OCI-M2 (cell line): ENCODE measurements around the gene PGAM1.
A peak's percentile ranks its signal among the peaks of the same experiment; 100 is the strongest.
"Not testable (repeated sequence)": the region's sequence is repeated elsewhere in the genome, so short reads cannot be mapped to it uniquely, and the experiment has no call there.

Source experiments
- DNase-seq: peaks from one replicate; lab custom pipeline; 2025; ENCODE audit not compliant: unreplicated experiment; lab: John Stamatoyannopoulos, UW

The PGAM1 gene

DNA sequence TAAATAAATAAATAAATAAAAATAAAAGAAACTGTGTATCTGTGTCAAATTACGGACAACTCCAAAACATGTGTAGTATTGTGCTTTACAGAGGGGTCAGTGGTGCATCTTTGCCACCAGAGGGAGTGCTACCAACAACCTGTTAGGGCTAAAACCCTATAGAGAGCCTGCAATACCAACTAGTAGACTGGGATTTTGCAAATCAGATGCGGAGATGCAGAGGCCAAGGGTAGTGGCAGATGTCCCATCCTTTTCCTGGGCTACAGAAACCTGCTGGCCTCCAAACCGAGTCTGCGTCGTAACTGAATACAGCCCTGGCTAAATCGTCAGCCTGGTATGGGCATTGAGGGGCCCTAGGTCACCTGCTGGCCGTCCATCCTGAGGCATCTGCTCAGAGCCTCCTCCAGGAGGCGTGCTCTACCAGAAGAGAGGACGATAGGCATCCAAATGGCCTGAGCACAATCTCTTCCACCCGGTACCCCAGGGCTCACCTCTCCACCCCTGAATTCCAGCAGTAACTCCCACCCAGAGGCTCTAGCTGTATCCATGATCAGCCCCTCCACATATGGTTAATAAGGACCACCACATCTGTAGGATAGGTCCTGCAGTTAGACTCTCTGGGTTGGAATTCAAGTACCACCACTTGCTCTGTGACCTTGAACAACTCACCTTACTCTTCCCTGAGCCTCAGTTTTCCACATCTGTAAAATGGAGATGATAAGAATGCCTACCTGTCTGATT lies 18.6 kb upstream of the PGAM1 start:
- DNase-seq, result peak; percentile 80

DNA sequence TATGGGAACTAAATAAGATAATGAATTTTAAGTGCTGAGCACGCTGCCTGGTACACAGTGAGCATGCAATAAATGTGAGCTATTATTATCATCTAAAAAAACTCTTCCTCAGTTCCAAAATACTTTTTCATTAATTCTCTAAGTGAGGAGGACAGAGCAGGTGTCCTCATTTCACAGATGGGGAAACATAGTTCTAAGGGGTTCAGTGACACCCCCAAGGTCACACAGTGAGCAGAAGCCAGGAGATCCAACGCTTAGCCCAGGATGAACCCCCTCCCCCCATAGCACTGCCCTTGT lies 18.1 kb upstream of the PGAM1 start:
- no peak for DNase-seq

DNA sequence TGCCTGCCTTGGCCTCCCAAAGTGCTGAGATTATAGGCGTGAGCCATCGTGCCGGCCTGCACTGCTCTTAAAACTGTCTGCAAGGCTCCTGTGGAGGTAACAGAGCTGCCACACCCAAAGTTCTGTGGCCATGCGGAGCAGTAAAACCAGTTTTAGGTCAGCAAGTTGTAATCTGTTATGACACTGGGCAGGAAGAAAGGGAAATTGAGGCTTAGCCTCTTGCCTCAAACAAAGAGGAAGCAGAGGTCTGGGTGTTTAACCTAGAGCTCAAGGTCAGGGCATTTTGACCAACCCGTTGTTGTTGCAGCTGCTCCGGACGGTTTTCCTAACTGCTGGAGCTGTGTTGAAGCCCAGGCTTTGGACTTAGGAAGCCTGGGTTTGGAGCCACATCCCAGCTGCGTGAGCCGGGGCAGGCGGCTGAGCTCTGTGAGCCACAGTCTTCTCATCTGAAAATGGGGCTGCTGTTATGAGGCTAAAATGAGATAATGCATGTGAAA lies 17.4 kb upstream of the PGAM1 start:
- DNase-seq, result no peak

DNA sequence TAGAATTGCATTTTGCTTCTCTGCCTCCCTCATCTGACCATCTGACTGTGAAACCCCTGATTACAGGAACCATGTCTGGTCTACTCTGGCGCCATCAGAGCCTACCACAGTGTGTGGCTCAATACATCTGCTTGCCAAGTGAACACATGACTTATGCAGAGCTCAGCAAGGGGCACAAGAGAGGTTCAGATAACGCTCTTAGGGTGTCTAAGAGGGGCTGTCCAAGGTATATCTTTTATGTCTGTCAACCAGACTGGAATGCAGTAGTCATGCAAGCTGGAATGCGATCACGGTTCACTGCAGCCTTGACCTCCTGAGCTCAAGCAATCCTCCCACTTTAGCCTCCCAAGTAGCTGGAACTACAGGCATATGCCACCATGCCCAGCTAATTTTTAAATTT lies 14.6 kb upstream of the PGAM1 start:
- no peak for DNase-seq

DNA sequence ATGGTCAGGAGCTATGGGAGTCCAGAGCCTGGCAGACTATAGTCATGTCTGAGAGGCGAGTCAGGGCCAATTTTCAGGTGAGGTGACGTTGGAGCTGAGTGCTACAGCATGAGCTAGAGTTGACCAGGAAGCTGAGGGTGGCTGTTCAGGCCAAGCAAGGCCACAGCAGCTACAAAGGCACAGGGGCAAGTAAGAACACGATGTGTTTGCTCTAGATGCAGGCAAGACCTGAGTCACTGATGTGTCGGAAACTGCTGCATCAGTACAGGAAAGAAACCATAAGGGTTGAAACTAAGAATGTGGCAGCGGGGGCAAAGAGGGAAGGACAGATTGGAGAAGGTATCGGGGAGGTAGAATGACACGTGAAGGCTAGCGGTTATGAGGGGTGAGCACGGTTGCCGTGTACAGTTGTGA lies 13.1 kb upstream of the PGAM1 start:
- no peak for DNase-seq

DNA sequence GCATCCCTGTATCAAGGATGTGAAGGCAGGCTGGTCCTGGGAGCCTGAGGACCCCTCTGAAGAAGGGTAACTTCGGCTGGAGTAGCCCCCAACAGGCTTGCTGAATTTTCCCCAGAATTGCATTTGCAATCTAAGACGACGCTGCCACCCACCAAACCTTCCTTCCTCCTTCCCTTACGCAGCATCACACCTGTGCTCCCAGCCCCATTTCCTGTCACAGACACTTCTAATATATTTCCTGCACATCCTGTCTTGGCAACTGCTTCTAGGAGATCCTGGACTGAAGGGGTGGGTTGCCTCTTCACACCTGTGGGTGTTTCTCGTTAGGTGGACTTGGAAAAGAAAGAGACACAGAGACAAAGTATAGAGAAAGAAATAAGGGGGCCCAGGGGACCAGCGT lies 9.4 kb upstream of the PGAM1 start:
- DNase-seq, result no peak

DNA sequence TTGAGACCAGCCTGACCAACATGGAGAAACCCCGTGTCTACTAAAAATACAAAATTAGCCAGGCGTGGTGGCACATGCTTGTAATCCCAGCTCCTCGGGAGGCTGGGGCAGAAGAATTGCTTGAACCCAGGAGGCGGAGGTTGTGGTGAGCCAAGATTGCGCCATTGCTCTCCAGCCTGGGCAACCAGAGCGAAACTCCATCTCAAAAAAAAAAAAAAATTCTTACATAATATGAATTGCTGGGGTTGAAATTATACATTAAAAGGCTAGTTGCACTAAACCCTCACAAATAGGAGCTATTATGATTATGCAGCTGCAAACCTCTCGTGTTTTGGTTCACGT lies 2.3 kb upstream of the PGAM1 start:
- not testable (repeated sequence) for DNase-seq

DNA sequence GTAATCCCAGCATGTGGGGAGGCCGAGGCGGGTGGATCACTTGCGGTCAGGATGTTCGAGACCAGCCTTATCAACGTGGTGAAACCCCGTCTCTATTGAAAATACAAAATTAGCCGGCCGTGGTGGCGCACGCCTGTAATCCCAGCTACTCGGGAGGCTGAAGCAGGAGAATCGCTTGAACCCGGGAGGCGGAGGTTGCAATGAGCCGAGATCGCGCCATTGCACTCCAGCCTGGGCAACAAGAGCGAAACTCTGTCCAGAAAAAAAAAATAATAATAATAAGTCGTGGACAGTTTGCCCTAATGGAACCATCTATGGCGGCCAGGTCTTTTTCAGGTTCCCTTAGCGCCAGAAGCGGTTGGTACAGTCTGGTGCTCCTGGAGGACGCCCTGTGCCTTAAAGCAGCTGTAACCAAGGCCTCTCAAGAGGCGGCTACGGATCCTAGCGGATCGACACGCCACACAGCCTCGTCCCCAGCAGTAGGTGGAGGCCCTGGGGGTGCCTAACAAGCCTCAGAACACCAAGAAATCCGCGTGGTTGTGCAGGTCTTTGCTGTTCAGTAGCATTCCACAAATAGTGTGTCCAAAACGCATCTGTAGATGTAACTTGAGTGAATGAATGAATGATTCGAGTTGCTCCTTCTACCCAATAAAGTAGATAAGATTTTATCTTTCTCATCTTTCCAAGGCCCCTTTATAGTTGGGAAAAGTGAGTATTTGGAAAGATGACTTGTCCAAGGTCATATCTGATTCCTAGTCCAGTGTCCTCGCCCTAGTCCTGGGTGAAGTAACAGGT lies 982 bp downstream of the PGAM1 start:
- no peak for DNase-seq

DNA sequence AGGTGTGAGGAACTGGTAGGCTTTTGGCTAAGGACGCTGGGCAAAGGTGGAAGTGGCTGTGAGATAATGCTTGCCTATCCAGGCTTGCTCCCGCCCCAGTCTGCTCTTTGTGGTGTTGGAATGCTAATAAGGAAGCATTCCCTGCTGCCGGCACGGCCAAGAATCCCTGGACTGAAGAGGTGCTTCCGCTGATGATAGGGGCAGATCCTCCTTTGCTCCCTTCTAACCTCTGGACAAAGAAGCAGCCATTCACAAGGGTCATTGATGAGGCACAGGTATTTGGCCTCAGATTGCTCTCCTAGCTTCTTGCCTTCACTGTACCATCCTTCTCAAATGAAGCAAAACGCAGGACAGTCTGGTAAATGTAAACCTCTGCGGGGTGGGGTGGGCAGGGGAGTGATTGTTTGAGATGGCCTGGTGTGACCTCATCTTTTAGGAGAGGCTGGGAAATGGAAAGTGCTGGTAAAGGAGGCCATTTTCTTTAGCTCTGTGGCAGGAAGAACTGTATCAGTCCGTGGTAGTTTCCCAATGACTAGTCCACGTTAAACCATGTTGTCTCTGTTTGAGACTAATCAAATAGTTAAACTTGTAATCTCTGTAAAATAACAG lies 1.7 kb downstream of the PGAM1 start:
- no peak for DNase-seq

DNA sequence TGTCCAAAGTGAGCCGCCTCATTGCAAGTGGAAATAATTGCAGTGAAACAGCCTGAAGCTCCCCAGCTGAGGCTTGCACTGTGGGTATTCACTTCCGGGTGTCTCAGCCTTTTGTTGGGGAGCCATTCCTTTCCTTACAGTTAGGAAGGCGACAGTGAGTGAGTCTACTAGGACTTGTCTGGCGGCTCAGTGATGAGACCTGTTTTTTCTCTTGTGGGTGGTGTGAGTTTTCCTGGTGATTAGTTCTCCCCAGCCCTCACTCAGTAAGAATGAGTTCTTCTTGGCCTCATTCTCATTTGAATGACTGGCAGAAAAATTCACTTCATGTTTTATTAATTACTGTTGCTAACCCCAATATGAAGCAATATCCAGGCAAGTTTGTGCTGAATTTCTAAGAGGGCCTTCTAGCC lies 2.6 kb downstream of the PGAM1 start:
- no peak for DNase-seq

DNA sequence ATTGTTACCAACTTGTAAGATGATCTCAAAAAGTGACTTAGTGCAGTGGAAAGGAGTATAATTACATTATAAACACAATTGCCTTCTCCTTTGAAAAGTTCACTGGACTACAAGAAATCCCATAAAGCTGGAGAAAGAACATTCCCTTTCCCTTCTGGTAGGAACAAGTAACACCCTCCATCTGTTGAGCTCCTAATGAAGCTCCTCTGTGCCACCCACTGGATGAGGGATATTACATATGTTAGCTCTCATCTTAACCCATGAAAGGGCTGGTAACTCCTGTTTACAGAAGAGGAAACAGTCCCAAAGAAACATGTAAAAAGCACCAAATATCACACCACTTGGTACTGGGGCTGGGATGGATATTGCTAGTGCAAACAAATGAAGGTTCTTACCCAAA lies 8.1 kb downstream of the PGAM1 start:
- no peak for DNase-seq

DNA sequence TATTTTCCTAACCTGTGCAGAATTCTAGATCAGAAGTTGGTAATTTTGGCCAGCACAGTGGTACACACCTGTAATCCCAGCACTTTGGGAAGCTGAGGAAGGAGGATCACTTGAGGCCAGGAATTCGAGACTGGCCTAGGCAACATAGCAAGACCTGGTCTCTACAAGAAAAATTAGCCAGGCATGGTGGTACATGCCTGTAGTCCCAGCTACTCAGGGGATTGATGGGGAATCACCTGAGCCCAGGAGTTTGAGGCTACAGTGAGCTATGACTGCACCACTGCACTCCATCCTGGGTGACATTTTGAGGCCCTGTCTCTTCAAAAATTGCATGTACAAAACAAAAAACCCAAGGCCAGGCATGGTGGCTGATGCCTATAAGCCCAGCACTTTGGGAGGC lies 8.6 kb downstream of the PGAM1 start:
- DNase-seq, result no peak

DNA sequence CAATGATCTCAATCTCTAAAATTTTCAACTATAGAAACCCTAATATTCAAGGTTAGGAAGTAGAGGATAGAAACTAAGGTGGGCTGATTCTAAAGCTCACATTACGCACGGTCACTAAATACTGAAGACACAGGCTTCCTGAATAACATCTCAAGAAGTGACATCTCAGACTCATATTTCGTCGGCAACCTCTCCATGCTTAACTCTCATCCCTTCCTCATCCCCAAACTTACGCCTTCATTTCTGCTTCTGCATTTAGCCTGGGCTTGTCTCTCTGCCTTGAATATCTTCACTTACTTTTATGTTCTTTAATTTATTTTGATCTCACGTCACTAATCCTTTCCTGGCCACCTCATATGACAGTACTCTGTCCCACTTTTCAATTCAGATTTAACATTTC lies 9.2 kb downstream of the PGAM1 start:
- no peak for DNase-seq

DNA sequence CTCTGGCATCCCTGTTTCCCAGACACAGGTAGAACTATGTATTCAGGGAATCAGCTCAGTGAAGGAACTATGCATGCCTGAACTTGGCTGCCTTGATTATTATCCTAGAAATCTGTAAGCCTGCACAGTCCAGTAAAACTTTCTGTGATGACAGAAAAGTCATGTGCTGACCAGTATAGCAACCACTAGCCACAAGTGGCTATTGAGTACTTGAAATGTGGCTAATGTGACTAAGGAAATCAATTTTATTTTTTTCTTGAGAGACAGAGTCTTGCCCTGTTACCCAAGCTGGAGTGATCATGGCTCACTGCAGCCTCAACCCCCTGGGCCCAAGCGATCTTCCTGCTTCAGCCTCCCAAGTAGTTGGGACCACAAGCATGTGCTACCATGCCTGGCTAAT lies 16.3 kb downstream of the PGAM1 start:
- DNase-seq, result no peak

DNA sequence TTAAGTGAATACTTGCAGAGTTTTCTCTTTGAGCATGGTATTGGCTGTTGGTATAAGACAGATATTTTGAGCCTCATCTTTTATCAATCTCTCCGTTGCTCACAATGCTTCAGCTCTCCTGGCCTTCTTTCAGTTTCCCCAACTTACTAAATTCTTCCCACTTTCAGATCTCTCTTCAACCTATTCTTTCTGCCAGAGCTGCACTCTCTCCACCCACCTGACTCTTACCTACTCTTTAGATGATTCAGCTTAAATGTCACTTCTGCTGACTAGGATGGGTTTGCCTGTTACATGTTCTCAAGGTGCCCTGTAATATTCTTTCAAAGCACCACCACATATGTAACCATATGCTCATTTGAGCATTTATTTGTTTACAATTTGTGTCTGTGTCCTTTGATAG lies 18.2 kb downstream of the PGAM1 start:
- no peak for DNase-seq

DNA sequence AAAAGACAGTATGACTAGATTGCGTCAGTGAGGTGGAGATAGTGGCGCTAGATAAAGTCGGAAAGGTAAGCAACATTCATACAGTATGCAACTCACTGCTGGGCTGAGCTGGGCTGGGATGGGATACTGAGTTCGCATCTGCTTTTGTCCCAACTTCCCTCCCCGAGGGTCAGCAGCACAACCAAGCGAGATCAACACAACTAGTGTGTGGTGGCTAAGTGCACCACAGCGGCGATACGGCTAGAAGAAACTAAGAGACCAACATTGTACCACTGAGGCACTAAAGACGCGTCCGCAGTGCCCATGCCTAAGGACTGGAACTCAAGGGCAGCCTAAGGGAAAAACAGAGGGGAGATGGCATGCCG lies 19.3 kb downstream of the PGAM1 start:
- no peak for DNase-seq

DNA sequence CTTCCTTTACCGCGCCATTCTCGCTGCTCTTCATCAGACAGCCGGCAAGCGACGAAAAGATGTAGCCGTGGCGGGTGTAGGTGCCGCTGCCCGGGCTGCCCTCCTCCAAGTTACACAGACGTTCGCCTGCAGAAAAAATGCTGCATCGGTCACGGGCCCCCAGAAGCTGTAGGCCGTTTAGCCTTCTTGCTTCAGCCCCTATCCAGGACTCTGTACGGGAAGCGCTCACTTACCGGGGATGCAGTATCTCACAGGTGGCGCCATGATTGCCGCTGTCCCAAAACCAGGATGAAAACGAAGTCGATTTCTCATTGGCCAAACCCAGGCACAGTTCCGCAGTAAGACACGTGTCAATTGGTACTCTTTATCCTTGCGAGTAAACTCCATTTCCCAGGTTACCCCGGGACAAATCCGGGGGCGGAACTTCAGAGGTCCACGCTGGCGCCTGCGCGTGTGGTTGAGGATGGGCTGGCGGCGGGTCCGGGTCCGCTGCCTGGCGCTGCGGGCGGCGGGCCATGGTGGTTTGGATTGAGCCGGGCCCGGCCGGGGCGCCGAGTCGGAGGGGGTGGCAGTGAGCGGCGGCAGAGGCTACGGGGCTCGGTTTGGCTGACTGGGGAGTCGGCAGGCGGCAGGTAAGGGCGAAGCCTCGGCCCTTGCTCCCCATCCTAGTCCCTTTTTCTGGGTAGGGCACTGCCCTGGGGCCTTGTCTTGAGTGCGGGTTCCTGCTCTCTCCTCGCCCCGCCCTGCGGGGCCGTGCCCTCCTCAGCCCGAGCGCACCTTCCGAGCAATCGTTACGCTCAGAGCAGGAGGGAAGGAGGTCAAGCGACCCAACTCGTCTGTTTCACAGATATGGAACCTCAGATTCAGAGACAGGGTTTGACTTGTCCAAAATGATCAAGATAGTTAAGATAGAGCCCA lies 20.0 kb downstream of the PGAM1 start, which contains the start of the genes EXOSC1 and ZDHHC16:
Gene EXOSC1 (minus strand): TSS at position 285 of the 918 bp plus-strand sequence. CDS start 21 bp downstream, at position 264.
Gene ZDHHC16 (plus strand): TSS at position 454 of the 918 bp plus-strand sequence. CDS start 5,501 bp downstream, outside the sequence.
- peak; percentile 83 for DNase-seq

DNA sequence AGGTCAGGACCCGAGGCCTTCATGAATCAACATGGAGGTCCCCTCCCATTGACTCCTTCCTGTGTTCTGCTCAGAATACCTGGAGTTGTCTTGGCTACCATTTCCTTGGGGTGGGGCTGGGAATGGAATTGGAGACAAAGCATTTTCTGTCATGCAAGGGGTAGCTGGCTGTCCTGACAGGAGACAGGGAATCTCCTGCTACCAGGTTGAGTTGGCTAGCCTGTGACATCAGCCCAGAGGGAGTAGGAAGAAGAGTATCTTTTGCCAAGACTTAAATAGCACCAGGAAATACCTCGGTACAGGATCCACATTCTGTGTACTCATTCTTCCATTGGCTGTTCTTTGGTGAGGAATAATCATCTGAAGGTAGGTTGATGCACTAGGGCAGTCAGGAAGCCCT lies 24.8 kb downstream of the PGAM1 start:
- DNase-seq, result no peak

DNA sequence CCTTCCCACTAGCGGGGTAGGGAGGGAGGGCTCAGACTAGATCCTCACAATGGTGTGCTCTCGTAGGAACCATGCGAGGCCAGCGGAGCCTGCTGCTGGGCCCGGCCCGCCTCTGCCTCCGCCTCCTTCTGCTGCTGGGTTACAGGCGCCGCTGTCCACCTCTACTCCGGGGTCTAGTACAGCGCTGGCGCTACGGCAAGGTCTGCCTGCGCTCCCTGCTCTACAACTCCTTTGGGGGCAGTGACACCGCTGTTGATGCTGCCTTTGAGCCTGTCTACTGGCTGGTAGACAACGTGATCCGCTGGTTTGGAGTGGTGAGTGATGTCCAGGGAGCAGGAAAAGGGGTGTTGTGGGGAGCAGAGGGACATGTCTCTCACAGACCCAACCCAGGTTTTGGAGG lies 25.6 kb downstream of the PGAM1 start:
- DNase-seq, result no peak

DNA sequence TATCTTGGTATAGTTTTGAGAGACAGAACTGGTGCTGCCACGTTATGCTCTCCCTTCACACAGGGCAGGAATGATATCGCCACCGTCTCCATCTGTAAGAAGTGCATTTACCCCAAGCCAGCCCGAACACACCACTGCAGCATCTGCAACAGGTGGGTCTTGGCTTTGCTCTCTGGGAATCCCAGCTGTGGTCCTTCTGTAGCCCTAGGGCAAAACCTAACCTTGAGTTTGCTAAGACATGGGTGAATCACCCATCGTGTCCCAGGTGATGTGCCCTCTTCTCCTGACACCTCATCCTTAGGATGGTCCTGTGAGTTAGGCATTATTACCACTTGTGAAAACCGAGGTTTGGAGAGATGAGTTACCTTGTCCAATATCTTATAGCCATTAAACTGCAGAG lies 26.4 kb downstream of the PGAM1 start:
- DNase-seq, result no peak
